ENCODE measurements around the gene PC.
"Not testable (repeated sequence)": the region's sequence is repeated elsewhere in the genome, so short reads cannot be mapped to it uniquely, and the experiment has no call there.

PC gene

GRCh38 chr11:66842501-66842895 lies 115.7 kb downstream of the PC start:
- TF ChIP-seq CTCF (conservative IDR thresholded peaks at IDR 0.05; ENCODE audit: low read depth, low read length), result no peak
- no peak for DNase-seq (ENCODE audit: low read depth)
- H3K4me3 ChIP-seq (ENCODE audit: low read length), result peak overlapping the region; percentile 89

- no peak for DNase-seq (ENCODE audit: low read depth)
- no peak for TF ChIP-seq CTCF (conservative IDR thresholded peaks at IDR 0.05; ENCODE audit: low read depth, low read length)
- peak overlapping the region; percentile 89 for H3K4me3 ChIP-seq (ENCODE audit: low read length)
These were observed 116.3 kb downstream of the PC start for GRCh38 chr11:66841861-66842260.

GRCh38 chr11:66840317-66841091 lies 117.7 kb downstream of the PC start:
- TF ChIP-seq CTCF (conservative IDR thresholded peaks at IDR 0.05; ENCODE audit: low read depth, low read length), result no peak
- H3K4me3 ChIP-seq (ENCODE audit: low read length), result no peak overlapping the region
- no peak for DNase-seq (ENCODE audit: low read depth)

- DNase-seq (ENCODE audit: low read depth), result no peak
- no peak for TF ChIP-seq CTCF (conservative IDR thresholded peaks at IDR 0.05; ENCODE audit: low read depth, low read length)
These were observed 122.3 kb downstream of the PC start for GRCh38 chr11:66835768-66836405.

GRCh38 chr11:66834943-66835342 lies 123.2 kb downstream of the PC start:
- H3K4me3 ChIP-seq (ENCODE audit: low read length), result no peak overlapping the region
- TF ChIP-seq CTCF (conservative IDR thresholded peaks at IDR 0.05; ENCODE audit: low read depth, low read length), result no peak
- DNase-seq (ENCODE audit: low read depth), result no peak

More at GRCh38 chr11:66835768-66836405, 122.3 kb downstream of the PC start:
- no peak overlapping the region for H3K4me3 ChIP-seq (ENCODE audit: low read length)

GRCh38 chr11:66834539-66834845 lies 123.7 kb downstream of the PC start:
- no peak overlapping the region for H3K4me3 ChIP-seq (ENCODE audit: low read length)
- no peak for DNase-seq (ENCODE audit: low read depth)
- TF ChIP-seq CTCF (conservative IDR thresholded peaks at IDR 0.05; ENCODE audit: low read depth, low read length), result no peak

- not testable (repeated sequence) for DNase-seq (ENCODE audit: low read depth); H3K4me3 ChIP-seq (ENCODE audit: low read length)
These were observed 133.6 kb downstream of the PC start for GRCh38 chr11:66824573-66824972.

All from retinal pigment epithelial cell (primary cell).